GM11168 (cell line): ENCODE results near the gene TNFRSF18.

Experiments used
- in situ Hi-C: fragments of 300-500 bp; cut with MboI; formaldehyde crosslinking; loops from one replicate; pipeline ENCODE4 v1.12.0; 2022; ENCODE audit warnings: low sequenced_read_pairs; ENCODE audit not compliant: unreplicated experiment

Gene TNFRSF18

DNA sequence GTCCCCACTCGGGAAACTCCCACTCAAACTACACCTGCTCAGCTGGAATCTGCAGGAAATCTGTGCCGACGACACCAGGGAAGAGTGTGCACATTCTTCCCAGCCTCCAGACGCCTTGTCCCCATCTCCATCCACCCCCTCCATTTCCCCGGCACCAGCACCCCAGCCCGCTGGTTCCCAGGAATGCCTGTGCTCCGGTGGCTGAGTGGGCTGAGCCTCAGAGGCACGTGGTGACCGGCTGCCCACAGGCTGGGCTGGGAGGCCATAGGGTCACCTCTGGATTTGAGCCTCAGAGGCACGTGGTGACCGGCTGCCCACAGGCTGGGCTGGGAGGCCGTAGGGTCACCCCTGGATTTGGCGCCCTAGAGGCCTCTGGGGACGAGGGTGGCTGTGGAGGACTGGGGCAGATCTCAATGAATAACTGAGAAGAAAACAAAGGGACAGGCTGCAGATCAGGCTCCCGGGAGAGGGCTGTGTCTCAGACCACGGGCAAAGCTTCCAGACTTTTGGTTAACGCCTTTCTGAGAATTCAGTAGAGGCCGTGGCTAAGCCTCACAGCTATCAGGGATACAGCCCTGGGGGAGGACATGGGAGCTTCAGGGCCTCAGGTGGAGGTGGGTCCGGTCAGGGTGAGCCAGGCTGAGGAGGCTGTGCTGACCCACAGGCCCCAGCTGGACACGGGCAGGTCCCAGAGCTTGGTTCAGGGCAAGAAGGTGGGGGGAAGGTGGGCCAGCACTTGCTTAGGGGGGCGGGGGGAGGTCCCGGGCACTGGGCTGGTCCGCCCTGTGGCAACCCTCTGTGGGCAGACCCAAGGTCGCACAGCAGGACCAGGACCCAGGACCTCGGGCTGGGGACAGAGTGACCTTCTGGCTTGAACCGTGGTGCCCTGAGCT, 50.0 kb downstream of the TNFRSF18 start:
- in situ Hi-C loops: no loop called here

GRCh38 chr1:1155258-1155657, 51.1 kb downstream of the TNFRSF18 start:
- in situ Hi-C loops: no loop called here

DNA sequence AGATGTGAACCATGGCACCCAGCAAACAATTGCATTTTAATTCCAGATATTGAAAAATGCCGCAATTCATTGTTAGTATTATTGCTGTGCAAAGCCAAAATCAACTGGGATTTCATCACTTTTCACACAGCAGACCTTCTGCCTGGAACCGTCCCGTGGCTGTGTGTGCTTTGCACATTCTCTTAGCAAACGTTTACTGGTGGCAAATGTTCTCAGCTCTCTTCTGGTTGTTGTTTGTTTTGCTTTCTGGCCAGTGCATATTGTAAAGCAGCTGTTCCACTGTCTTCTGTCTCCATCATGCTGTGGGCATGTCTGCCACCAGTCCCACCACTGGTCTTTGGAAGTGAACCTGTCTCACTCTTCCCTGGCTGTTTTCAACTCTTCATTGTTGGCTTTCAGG, 52.5 kb downstream of the TNFRSF18 start:
- in situ Hi-C loops: no loop called here
